GM19239 (cell line): ENCODE measurements around the gene SLC66A1.
A peak's percentile ranks its signal among the peaks of the same experiment; 100 is the strongest.
"Not testable (repeated sequence)": the region's sequence is repeated elsewhere in the genome, so short reads cannot be mapped to it uniquely, and the experiment has no call there.

Experiments used
- DNase-seq: peaks from one replicate; pipeline ENCODE4 v3.0.0; 2011; ENCODE audit warnings: low spot score; ENCODE audit not compliant: insufficient read length
- FAIRE-seq: peaks from 2 replicates; lab custom pipeline; 2011; peaks lifted over from hg19 to GRCh38; lab: Jason Lieb, UNC

The SLC66A1 gene

DNA sequence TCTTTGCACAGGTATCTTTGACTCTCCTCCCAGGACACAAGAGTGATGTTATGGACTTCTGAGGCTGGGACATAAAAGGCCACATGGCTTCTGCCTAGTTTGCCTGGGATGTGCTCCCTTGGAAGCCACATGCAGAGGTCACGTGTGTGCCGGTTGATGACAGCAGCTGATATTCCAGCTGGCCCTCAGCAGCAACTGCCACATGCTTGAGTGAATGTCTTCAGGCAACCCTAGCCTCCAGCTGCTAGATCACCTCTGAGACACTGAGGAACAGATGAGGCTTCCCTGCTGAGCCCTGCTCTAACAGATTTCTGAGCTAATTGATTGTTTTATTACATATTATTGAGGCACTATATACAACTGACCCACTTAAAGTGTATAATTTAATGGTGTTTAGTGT lies 11.9 kb upstream of the SLC66A1 start:
- FAIRE-seq (no peak), DNase-seq (no peak)

- DNase-seq, FAIRE-seq: not testable (repeated sequence)
These were observed 8.0 kb upstream of the SLC66A1 start for GRCh38 chr1:19304081-19304480.

- no peak for DNase-seq
- no peak for FAIRE-seq
These were observed 6.2 kb upstream of the SLC66A1 start for GRCh38 chr1:19305880-19306279.

- no peak for FAIRE-seq
- no peak for DNase-seq
These were observed 5.2 kb upstream of the SLC66A1 start for GRCh38 chr1:19306941-19307340.

GRCh38 chr1:19307794-19308508 lies 4.2 kb upstream of the SLC66A1 start:
- FAIRE-seq = no peak
- DNase-seq = no peak

GRCh38 chr1:19308509-19308907 lies 3.6 kb upstream of the SLC66A1 start:
- no peak for DNase-seq
- FAIRE-seq = no peak

DNA sequence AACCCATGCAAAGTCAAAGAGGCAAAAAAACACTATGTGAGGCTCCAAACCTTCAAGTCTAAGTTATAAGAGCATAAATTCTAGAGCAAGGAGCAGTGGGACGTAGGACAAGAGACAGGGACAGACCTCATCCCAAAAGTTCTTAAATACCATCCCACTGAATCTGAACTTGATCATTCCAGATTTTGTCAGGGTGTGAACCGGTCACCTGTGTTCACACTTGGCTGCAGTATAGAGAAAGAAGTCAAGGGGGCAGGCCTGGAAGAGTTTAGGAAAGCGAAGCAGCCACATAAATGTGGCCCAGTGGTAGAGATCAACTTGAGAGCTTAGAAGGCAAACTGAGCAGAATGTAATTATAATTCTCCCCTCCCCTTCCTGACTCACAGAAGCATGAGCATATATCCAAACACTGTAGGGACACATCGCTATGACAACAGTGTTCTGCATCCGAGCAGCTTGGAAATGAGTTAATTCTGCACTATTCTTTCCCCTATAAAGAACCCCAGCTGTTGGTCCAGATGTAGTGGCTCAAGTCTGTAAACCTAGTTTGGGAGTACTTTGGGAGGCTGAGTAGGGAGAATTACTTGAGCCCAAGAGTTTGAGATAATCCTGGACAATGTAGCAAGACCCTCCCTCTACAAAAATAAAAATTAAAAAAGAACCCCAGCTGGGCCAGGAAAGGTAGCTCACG lies 2.9 kb upstream of the SLC66A1 start:
- DNase-seq (no peak), FAIRE-seq (no peak)

GRCh38 chr1:19310061-19310460 lies 2.1 kb upstream of the SLC66A1 start:
- FAIRE-seq (no peak), DNase-seq (no peak)

DNA sequence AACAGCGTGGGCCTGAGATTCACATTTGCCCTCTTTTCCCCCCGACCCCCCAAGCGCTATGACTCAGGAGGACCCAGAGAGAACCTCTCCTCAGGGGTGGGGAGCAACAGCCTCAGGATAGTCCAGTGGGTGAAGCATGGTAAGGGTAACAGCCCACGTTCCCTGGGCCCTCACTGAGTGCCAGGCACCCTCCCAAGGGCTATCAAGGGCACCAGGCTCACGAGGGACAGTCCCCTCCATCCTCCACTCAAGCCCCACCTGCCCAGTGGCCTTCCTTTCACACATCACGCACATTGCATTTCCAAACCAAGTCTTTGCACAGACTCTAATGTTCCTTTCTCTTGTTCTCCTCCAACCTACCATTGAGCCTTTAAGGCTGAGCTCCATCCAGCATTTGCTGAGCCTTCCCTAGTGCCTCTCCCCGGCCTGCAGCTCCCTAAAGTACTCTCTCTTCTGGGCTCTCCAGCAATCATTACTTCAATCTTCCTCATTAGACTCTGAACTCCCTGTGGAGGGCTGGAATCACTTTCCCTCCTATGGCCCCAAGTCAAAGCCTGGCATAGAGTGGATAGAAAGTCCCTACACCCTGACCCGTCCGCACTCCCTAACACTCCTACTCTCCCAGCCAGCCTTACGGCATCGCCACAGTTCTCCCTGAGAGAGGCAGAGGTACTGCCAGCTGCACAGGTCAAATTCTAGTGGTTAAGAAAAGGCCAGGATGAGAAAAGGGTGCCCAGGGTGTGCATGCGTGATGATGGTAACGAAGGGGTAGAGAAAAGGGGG lies 1.2 kb upstream of the SLC66A1 start:
- no peak for DNase-seq
- FAIRE-seq = no peak

DNA sequence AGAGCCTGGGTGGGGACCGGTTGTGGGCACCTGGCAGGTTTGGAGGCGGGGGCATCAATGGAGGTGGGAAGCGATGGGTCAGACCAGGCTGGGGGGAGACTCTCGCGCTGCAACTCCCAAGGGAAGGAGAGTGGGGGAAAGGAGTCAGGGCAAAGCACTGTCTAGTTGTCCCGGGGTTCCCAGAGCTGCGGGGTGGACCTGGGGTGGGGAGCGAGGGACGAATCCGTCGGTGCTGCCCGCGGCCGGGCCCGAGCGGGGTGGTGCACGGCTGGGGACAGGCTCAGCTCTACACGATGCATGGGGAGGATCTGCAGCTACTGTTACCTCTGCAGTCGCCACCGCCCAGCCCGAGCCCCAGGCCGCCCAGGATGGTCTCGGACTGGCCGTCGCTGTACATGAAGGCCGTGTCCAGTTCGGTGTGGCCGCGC lies 609 bp upstream of the SLC66A1 start:
- no peak for FAIRE-seq
- DNase-seq = no peak

- FAIRE-seq (peak; percentile 31), DNase-seq (no peak)
These were observed 883 bp downstream of the SLC66A1 start for GRCh38 chr1:19312782-19313635.

DNA sequence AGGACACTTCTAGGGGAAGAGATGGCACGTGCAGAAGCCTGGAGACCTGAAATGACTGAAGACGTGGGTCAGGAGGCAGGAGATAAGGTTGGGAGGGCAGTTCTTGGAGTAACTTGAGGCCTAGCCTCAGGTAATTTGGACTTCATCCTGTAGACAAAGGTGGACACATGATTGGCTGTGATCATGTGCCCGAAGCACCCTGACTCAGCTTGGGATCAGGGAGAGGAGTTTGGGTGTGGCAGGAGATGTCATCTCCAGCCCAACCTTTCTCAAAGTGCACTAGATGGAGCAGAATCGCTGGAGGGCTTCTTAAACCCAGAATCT lies 1.5 kb downstream of the SLC66A1 start:
- DNase-seq = no peak
- FAIRE-seq = no peak

DNA sequence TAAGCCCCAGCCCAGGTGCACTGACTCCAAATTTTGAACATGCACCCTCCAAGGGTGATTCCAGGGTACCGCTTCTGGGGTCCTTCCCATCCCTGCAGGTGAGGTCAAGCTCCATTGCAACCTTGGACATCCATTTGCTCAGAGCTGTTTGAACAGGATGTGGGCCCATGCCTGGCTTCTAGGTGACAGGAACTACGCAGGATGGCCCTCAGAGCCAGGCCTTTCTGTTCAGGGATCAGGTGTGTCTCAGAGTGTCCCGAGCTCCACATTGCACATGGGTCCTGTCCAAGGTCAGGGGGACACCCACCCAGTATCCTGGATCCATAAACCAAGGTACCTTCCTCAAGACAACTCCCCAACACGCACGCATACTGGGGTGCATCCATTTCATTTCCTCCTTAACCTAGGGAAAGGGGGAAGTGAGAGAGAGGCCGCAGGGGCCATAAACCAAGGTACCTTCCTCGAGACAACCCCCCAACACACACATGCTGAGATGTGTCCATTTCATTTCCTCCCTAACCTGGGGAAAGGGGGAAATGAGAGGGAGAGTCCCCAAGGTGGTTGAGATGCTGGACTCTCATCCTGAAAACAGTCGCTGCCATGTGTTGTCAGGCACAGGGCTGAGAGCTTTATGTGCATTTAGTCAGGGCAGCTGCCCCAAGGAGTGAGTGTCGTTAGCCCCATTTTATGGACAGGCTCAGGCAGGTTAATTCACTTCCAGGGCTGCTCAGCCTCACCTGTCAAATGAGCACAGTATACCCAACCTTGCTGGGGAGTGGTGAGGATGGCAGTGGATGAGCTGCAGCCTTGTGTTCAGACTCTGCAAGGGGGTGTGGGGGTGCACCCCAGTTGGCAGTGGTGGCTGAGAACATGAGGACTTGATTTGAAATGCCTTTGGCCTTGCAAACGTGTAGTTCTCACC lies 2.1 kb downstream of the SLC66A1 start:
- DNase-seq (no peak), FAIRE-seq (peak; percentile 76)

- peak; percentile 89 for FAIRE-seq
- peak; percentile 64 for DNase-seq
These were observed 3.5 kb downstream of the SLC66A1 start for GRCh38 chr1:19315378-19316198.

DNA sequence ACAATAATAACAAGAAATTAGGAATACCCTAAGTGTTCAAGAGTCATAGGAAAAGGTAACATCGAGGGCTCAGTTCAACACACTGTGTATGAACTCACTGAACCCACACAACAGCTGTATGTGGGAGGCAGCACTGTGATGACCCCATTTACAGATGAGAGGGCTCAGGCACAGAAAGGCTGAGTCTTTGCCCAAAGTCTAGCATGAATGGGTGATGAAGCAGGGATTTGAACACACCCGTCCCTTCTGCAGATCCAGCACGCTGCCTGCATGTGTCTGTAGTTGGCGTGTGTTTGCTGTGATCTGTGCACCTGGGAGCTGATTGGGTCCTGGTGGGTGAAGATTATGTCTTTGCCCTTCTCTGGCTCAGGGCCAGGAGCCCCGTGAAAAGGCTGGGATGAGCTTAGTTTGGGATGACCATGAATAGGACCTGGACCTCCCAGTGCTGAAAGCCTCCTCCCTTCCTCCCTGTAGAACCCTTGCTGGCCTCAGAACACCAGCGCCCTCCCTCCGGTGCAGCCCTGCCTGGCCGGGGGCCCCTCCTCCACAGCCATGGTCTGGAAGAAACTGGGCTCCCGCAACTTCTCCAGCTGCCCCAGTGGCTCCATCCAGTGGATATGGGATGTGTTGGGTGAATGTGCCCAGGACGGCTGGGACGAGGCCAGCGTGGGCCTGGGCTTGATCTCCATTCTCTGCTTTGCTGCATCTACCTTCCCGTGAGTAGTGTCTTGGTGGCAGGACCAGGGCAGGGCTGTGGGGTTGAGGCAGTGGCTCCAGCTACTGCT lies 5.2 kb downstream of the SLC66A1 start:
- DNase-seq (no peak), FAIRE-seq (no peak)

DNA sequence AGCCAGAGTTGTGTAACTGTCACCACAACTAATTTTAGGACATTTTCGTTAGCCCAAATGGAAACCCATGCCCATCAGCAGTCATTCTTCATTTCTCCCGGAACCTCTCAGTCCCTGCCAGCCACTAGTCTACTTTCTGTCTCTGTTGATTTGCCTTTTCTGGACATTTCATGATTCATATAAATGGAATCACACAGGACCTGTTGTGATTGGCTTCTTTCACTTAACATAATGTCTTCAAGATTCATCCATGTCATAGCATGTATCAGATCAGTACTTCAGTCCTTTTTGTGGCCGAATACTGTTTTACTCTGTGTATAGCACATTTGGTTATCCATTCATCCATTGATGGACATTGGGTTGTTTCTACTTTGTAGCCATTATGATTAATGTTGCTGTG lies 7.1 kb downstream of the SLC66A1 start:
- DNase-seq (no peak), FAIRE-seq (no peak)

GRCh38 chr1:19321071-19321470 lies 8.9 kb downstream of the SLC66A1 start:
- FAIRE-seq (no peak), DNase-seq (no peak)

DNA sequence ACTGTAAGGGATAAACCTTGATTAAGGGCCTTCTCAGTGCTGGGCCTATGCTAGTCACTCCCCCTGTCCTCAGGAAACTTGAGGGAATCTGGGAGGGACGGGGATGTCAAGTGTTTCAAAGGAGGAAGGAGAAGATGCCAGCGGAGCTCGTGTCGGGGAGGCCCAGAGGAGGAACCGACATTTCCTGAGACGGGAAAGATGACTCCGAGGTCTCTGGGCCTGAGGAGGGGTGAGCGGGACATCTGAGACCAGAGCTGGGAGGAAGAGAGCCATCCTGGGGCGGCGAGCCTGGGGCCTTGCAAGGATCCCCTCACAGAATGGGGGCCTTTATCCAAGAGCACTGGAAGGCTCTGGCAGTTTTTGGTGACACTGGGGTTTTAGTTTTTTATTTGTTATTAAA lies 10.4 kb downstream of the SLC66A1 start:
- DNase-seq (no peak), FAIRE-seq (no peak)
